A673 (cell line): ENCODE results near the gene CRYGD. TPM values are rescaled to one million over a fixed set of nuclear protein-coding genes. Genes with fewer than 3 reads are reported as not detected.
"Not testable (repeated sequence)": the region's sequence is repeated elsewhere in the genome, so short reads cannot be mapped to it uniquely, and the experiment has no call there.

Experiments
- Bru-seq: library from RNA; stranded (reverse); fragments of 400-500 nt; gene quantifications from one replicate; lab custom pipeline; 2021; lab: Mats Ljungman, UMichigan
- BruChase-seq, 2 experiments: library from RNA; stranded (reverse); fragments of 400-500 nt; gene quantifications; one replicate each; lab custom pipeline; 2021; lab: Mats Ljungman, UMichigan
- BruUV-seq: library from RNA; stranded (reverse); fragments of 400-500 nt; replicated peaks from 2 replicates; lab custom pipeline; 2021; lab: Mats Ljungman, UMichigan
- CTCF ChIA-PET: fragments of 300-600 bp; sonication (Branson Sonifier 250); formaldehyde crosslinking; loops from one replicate; lab custom pipeline; 2022; ENCODE audit warnings: antibody characterized with exemption; lab: Charles Lee
- POLR2A ChIA-PET: fragments of 300-600 bp; sonication (Branson Sonifier 250); formaldehyde crosslinking; loops from one replicate; lab custom pipeline; 2022; ENCODE audit warnings: antibody characterized with exemption; ENCODE audit not compliant: low non-redundant PET; lab: Charles Lee
- DNase-seq: peaks from one replicate; pipeline ENCODE4 v3.0.0-alpha.2; 2015; ENCODE audit warnings: low spot score
- H3K27ac ChIP-seq: fragments of 200-600 bp; sonication (generic); 2 replicates; pipeline ENCODE4 v1.5.1; 2016; ENCODE audit warnings: mixed run types, low read depth, mild to moderate bottlenecking, mixed read lengths, antibody characterized with exemption, low read length; ENCODE audit not compliant: poor library complexity, severe bottlenecking
- H3K27me3 ChIP-seq: fragments of 200-600 bp; sonication (generic); replicated peaks from 2 replicates; pipeline ENCODE4 v1.6.1; 2017; ENCODE audit warnings: mixed run types, low read depth, mild to moderate bottlenecking, mixed read lengths, antibody characterized with exemption, low read length; ENCODE audit not compliant: insufficient read depth, poor library complexity
- H3K36me3 ChIP-seq: fragments of 200-600 bp; sonication (generic); 2 replicates; pipeline ENCODE4 v1.6.1; 2016; ENCODE audit warnings: mixed run types, mild to moderate bottlenecking, mixed read lengths, antibody characterized with exemption, low read length; ENCODE audit not compliant: insufficient read depth, poor library complexity, severe bottlenecking
- H3K4me1 ChIP-seq: fragments of 200-600 bp; sonication (generic); 2 replicates; pipeline ENCODE4 v1.6.1; 2017; ENCODE audit warnings: mixed run types, mild to moderate bottlenecking, mixed read lengths, antibody characterized with exemption, low read length; ENCODE audit not compliant: insufficient read depth, poor library complexity, severe bottlenecking
- H3K4me3 ChIP-seq: fragments of 200-600 bp; sonication (generic); 2 replicates; pipeline ENCODE4 v1.5.1; 2016; ENCODE audit warnings: low read depth, mixed run types, mild to moderate bottlenecking, mixed read lengths, low read length; ENCODE audit not compliant: poor library complexity, severe bottlenecking
- H3K9me3 ChIP-seq: fragments of 200-600 bp; sonication (generic); 2 replicates; pipeline ENCODE4 v1.6.1; 2016; ENCODE audit warnings: mixed run types, low read depth, mild to moderate bottlenecking, mixed read lengths, antibody characterized with exemption, low read length; ENCODE audit not compliant: poor library complexity, severe bottlenecking
- EZH2 ChIP-seq: fragments of 200-600 bp; sonication (generic); IDR thresholded peaks from 2 replicates; pipeline ENCODE4 v1.6.1; 2017; ENCODE audit warnings: borderline replicate concordance, low read depth, mild to moderate bottlenecking, mixed read lengths, antibody characterized with exemption, low read length; ENCODE audit not compliant: poor library complexity, severe bottlenecking
- intact Hi-C: fragments of 100-400 bp; cut with micrococcal nuclease; formaldehyde crosslinking; loops from one replicate; pipeline ENCODE4 v1.10.0; 2022; ENCODE audit not compliant: unreplicated experiment
- long read RNA-seq: library from polyadenylated mRNA; stranded (forward); transcript quantifications from one replicate; pipeline ENCODE4 v2.0.0, GENCODE V29; 2022
- total RNA-seq: library from RNA; stranded (reverse); gene quantifications from 2 replicates; pipeline ENCODE4 v1.2.3, GENCODE V29; 2021
- TF ChIP-seq, protein P1 (sequence below): fragments of 300-800, 200-600 bp; sonication (generic); conservative IDR thresholded peaks from 2 replicates; pipeline ENCODE4 v1.5.1; 2017; ENCODE audit warnings: low read depth, mild to moderate bottlenecking, antibody characterized with exemption, low read length, moderate library complexity, mixed read lengths

The CRYGD gene
- not detected in 2 replicates for total RNA-seq
- not detected for Bru-seq, nascent RNA
- BruChase-seq, experiment 1, labeled RNA remaining after a 2-hour chase: not detected
- BruChase-seq, experiment 2, labeled RNA remaining after a 6-hour chase: not detected
- long read RNA-seq: 0 reads

GRCh38 chr2:208124013-208124715 lies at the start of gene CRYGD:
CRYGD (minus strand) TSS chr2:208124524; CDS start chr2:208124473, 51 bp downstream.
- DNase-seq, POLR2A ChIA-PET, BruUV-seq, H3K27me3 ChIP-seq, H3K4me3 ChIP-seq, H3K9me3 ChIP-seq, H3K27ac ChIP-seq, H3K36me3 ChIP-seq, H3K4me1 ChIP-seq, intact Hi-C loops: not testable (repeated sequence)
- CTCF ChIA-PET: interaction anchor here (0.6 kb wide), 1 partner anchor 1729 kb away, joined by 3 read pairs; no protein-coding TSS in a partner anchor

DNA sequence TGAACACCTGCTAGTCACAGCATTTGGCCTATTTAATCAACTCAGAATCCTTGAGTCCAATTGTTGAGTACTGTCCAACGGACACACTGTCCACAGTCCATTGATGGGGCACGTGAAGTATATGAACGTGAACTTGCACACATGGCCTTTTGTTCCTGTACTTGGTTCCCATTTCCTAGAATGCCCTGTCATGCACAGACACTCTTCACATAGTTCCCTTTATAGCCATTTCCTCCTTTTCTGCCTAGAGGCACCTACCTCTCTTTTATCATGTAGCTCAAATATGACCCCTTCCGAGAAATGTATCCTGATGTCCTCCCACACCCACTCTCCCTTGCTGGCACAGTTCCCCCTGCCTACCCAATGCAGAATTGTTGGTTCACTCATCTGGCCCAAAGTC lies 47.8 kb upstream of the CRYGD start:
- Histone ChIP-seq H3K27me3 (no peaks in the 10 kb centered on the region), H3K4me1 (peaks cover 4% of the 10 kb centered on the region), H3K36me3 (no peaks in the 10 kb centered on the region), H3K9me3 (no peaks in the 10 kb centered on the region), H3K27ac (no peak overlapping the region), H3K4me3 (no peak overlapping the region)
- intact Hi-C loops: no loop called here
- POLR2A ChIA-PET: no interaction called here
- TF ChIP-seq, protein P1, sequence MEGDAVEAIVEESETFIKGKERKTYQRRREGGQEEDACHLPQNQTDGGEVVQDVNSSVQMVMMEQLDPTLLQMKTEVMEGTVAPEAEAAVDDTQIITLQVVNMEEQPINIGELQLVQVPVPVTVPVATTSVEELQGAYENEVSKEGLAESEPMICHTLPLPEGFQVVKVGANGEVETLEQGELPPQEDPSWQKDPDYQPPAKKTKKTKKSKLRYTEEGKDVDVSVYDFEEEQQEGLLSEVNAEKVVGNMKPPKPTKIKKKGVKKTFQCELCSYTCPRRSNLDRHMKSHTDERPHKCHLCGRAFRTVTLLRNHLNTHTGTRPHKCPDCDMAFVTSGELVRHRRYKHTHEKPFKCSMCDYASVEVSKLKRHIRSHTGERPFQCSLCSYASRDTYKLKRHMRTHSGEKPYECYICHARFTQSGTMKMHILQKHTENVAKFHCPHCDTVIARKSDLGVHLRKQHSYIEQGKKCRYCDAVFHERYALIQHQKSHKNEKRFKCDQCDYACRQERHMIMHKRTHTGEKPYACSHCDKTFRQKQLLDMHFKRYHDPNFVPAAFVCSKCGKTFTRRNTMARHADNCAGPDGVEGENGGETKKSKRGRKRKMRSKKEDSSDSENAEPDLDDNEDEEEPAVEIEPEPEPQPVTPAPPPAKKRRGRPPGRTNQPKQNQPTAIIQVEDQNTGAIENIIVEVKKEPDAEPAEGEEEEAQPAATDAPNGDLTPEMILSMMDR: no peak
- no peak for TF ChIP-seq EZH2
- DNase-seq: no peak
- CTCF ChIA-PET: no interaction called here
- no TSS peak for BruUV-seq

DNA sequence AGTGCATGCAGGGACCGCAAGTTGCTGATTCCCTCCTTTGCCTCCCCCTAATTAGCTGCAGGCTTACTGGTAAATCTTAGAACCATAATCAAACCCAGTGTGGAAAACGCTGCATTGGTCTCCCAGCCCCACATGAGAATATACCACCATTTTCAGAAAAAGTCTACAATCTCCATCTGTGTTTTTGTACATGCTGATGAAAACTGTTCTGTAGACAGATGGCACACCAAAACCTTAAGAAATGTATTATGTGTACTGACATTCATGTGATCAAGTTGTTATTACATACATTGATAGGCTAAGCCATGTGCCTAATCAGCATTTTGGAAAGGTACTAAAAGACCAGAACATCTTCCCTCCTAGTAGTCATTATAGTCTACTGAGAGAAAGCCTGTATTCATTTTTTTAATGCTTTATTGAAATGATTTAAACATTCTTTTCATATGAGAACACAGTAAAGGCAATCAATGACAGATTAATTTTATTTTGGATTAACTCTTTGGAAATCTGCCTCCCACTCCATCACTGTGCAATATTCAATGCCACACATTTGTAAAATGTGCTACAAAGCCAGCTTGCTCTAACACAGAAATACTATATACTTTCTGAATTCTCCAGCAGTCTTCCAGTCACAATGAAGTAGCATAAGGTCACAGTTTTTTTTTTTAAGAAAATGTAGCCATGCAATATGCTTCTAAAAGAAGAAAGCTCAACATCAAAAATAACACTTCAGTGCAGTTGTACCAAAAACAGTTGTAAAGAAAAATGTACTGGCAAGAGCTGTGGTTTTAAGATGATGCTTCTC lies 40.8 kb upstream of the CRYGD start:
- POLR2A ChIA-PET: no interaction called here
- no TSS peak for BruUV-seq

More for the DNA sequence above, 40.8 kb upstream of the CRYGD start:
- DNase-seq: no peak
- CTCF ChIA-PET: no interaction called here
- Histone ChIP-seq H3K9me3 (no peaks in the 10 kb centered on the region), H3K4me3 (no peak overlapping the region), H3K36me3 (no peaks in the 10 kb centered on the region), H3K4me1 (no peaks in the 10 kb centered on the region), H3K27ac (no peak overlapping the region), H3K27me3 (no peaks in the 10 kb centered on the region)
- TF ChIP-seq, protein P1: no peak
- no peak for TF ChIP-seq EZH2
- intact Hi-C loops: no loop called here
